NCI-H510A (cell line): ENCODE measurements around the gene CTSG.
"Not testable (repeated sequence)": the region's sequence is repeated elsewhere in the genome, so short reads cannot be mapped to it uniquely, and the experiment has no call there.

Experiments
- DNase-seq: peaks from one replicate; lab custom pipeline; 2025; lab: John Stamatoyannopoulos, UW

The CTSG gene

GRCh38 chr14:24542346-24542936, 33.6 kb downstream of the CTSG start:
- DNase-seq: no peak

GRCh38 chr14:24535737-24536136, 40.3 kb downstream of the CTSG start:
- no peak for DNase-seq

GRCh38 chr14:24534286-24534685, 41.8 kb downstream of the CTSG start:
- DNase-seq: no peak

- not testable (repeated sequence) for DNase-seq
Measured at GRCh38 chr14:24525877-24526620, 50.0 kb downstream of the CTSG start.
